GM12878 (cell line): ENCODE data around the gene IRF2BP1. TPM values are rescaled to one million over a fixed set of nuclear protein-coding genes. Genes with fewer than 3 reads are reported as not detected.

Experiments
- ATAC-seq: fragments of 200-7000 bp; cut with Tn5 transposase; 3 replicates; pipeline ENCODE4 v1.9.1; 2020; ENCODE audit warnings: mild to moderate bottlenecking, moderate library complexity
- BruUV-seq: library from RNA; stranded (reverse); fragments of 400-500 nt; replicated peaks from 2 replicates; lab custom pipeline; 2021; lab: Mats Ljungman, UMichigan
- CTCF ChIA-PET: fragments of 300-600 bp; sonication (Branson Sonifier 250); formaldehyde crosslinking; extraction: SDS; loops from one replicate; lab custom pipeline; 2021; ENCODE audit warnings: inconsistent platforms; lab: Yijun Ruan, JAX
- POLR2A ChIA-PET: fragments of 350-600 bp; formaldehyde crosslinking; extraction: SDS; loops from one replicate; lab custom pipeline; 2021; ENCODE audit warnings: inconsistent platforms; lab: Charles Lee
- RAD21 ChIA-PET: fragments of 300-600 bp; sonication (Branson Sonifier 250); formaldehyde crosslinking; loops from one replicate; lab custom pipeline; 2023; ENCODE audit warnings: antibody characterized with exemption; ENCODE audit not compliant: unreplicated experiment; lab: Charles Lee
- SMC1A ChIA-PET: fragments of 300-600 bp; sonication (Branson Sonifier 250); formaldehyde crosslinking; loops from one replicate; lab custom pipeline; 2023; ENCODE audit not compliant: unreplicated experiment, uncharacterized antibody; lab: Charles Lee
- DNase-seq: peaks from one replicate; pipeline ENCODE4 v3.0.0-alpha.2; 2011; ENCODE audit warnings: low read depth, low spot score
- FAIRE-seq: peaks from 3 replicates; lab custom pipeline; 2011; peaks lifted over from hg19 to GRCh38; lab: Jason Lieb, UNC
- H2AFZ ChIP-seq: 2 replicates; pipeline ENCODE4 v1.6.0; 2011; ENCODE audit warnings: low read depth, low read length, control low read depth; ENCODE audit not compliant: control insufficient read depth
- H3K27ac ChIP-seq: 2 replicates; pipeline ENCODE4 v1.5.1; 2011; ENCODE audit warnings: control low read depth; ENCODE audit not compliant: control insufficient read depth, insufficient read depth
- H3K27me3 ChIP-seq, 2 experiments: replicated peaks in 1 of 2; 2 replicates each; pipeline versions ENCODE4 v1.6.0 to v1.6.1; 2011; ENCODE audit warnings: low read length in 1 of 2; ENCODE audit not compliant: control insufficient read depth in 2 of 2, insufficient read depth in 2 of 2
- H3K36me3 ChIP-seq, 2 experiments: 2 replicates each; pipeline ENCODE4 v1.5.1; 2011; ENCODE audit warnings: low read length in 1 of 2; ENCODE audit not compliant: control insufficient read depth in 2 of 2, insufficient read depth in 2 of 2
- H3K4me1 ChIP-seq: 2 replicates; pipeline ENCODE4 v1.6.1; 2011; ENCODE audit warnings: mild to moderate bottlenecking, low read length, moderate library complexity, mixed read lengths; ENCODE audit not compliant: control insufficient read depth, insufficient read depth
- H3K4me2 ChIP-seq: 2 replicates; pipeline ENCODE4 v1.6.0; 2011; ENCODE audit warnings: control low read depth; ENCODE audit not compliant: control insufficient read depth, insufficient read depth
- H3K4me3 ChIP-seq: fragments of 200-600 bp; sonication (generic); 2 replicates; pipeline ENCODE4 v1.5.1; 2016
- H3K79me2 ChIP-seq: 2 replicates; pipeline ENCODE4 v1.6.0; 2011; ENCODE audit warnings: low read length; ENCODE audit not compliant: control insufficient read depth, insufficient read depth
- H3K9ac ChIP-seq: 2 replicates; pipeline ENCODE4 v1.8.0; 2011; ENCODE audit warnings: low read length, control low read depth, mixed read lengths; ENCODE audit not compliant: control insufficient read depth, insufficient read depth
- H3K9me3 ChIP-seq: replicated peaks from 3 replicates; pipeline ENCODE4 v1.5.1; 2011; ENCODE audit warnings: mild to moderate bottlenecking, low read length; ENCODE audit not compliant: control insufficient read depth, insufficient read depth
- H4K20me1 ChIP-seq: 2 replicates; pipeline ENCODE4 v1.6.0; 2011; ENCODE audit not compliant: control insufficient read depth, insufficient read depth
- HCFC1 ChIP-seq: fragments of 150-350 bp; IDR thresholded peaks from 2 replicates; pipeline ENCODE4 v1.6.1; 2014; ENCODE audit warnings: low read length
- IKZF1 ChIP-seq: fragments of 450-650 bp; conservative IDR thresholded peaks from 2 replicates; pipeline ENCODE4 v1.6.1; 2017; ENCODE audit warnings: antibody characterized with exemption, mild to moderate bottlenecking
- JUNB ChIP-seq: IDR thresholded peaks from 2 replicates; pipeline ENCODE4 v1.6.1; 2016; ENCODE audit warnings: antibody characterized with exemption, mild to moderate bottlenecking
- LARP7 ChIP-seq: fragments of 450-650 bp; IDR thresholded peaks from 2 replicates; pipeline ENCODE4 v1.6.1; 2017; ENCODE audit warnings: mild to moderate bottlenecking
- NFYA ChIP-seq: IDR thresholded peaks from 2 replicates; pipeline ENCODE4 v1.6.1; 2011; ENCODE audit warnings: low read depth, mild to moderate bottlenecking, low read length, improper control_type of control experiment, borderline replicate concordance
- NR2F1 ChIP-seq: fragments of 450-650 bp; conservative IDR thresholded peaks from 2 replicates; pipeline ENCODE4 v1.6.1; 2017; ENCODE audit warnings: mild to moderate bottlenecking
- SMC3 ChIP-seq: IDR thresholded peaks from 2 replicates; pipeline ENCODE4 v1.6.1; 2011; ENCODE audit warnings: low read length, improper control_type of control experiment, borderline replicate concordance
- SP1 ChIP-seq: IDR thresholded peaks from one replicate; pipeline ENCODE4 v1.6.1; 2011; ENCODE audit warnings: low read depth, low read length
- WGBS: methylation state at CpG from one replicate; pipeline ENCODE4 v1.1.6; 2016; ENCODE audit warnings: low lambda C conversion rate; ENCODE audit not compliant: insufficient replicate concordance, insufficient coverage; ENCODE audit errors: missing lambda C conversion rate; 5-methylcytosine and 5-hydroxymethylcytosine counted together
- in situ Hi-C: fragments of 300-500 bp; cut with MboI; formaldehyde crosslinking; loops from 9 replicates; pipeline ENCODE4 v1.14.3; 2018; ENCODE audit warnings: mixed read lengths
- intact Hi-C: fragments of 100-400 bp; cut with micrococcal nuclease; formaldehyde crosslinking; loops from one replicate; pipeline ENCODE4 v1.14.2; 2022; ENCODE audit not compliant: unreplicated experiment
- polyA plus RNA-seq, 11 experiments: library from polyadenylated mRNA; depleted of rRNA in 4 of 11; unstranded in 6 of 11; stranded (reverse) in 5 of 11; fragments of >200 nt; fragmentation: Nextera tagmentation in 4 of 11; fragmentation: Illumina TruSeq in 1 of 11; extraction: Ambion mirVana in 4 of 11; extraction: Trizol in 1 of 11; gene quantifications; 1 replicate in 1 of 11; 2 replicates in 10 of 11; pipeline versions ENCODE4 v1.2.1 to v1.2.3, GENCODE V29; 2011 to 2016; ENCODE audit warnings: inconsistent platforms in 2 of 11, missing spikeins in 2 of 11, low read depth in 1 of 11
- total RNA-seq, 4 experiments: library from RNA; depleted of rRNA in 3 of 4; stranded (reverse); fragments of >200 nt in 3 of 4; fragmentation: Illumina TruSeq in 1 of 4; extraction: Trizol in 1 of 4; gene quantifications; 2 replicates each; pipeline versions ENCODE4 v1.2.1 to v1.2.3, GENCODE V29; 2013 to 2021
- TF ChIP-seq, protein P1 (sequence below): fragments of 450-650 bp; IDR thresholded peaks from 2 replicates; pipeline ENCODE4 v1.6.1; 2017; ENCODE audit warnings: mild to moderate bottlenecking

IRF2BP1 gene
- total and polyA plus RNA-seq, 10 of the 15 experiments (the other 5 are each of a cell fraction or from before 2014, with no cell fraction given) = 0.31 to 24.4 (median 4.4) TPM

DNA sequence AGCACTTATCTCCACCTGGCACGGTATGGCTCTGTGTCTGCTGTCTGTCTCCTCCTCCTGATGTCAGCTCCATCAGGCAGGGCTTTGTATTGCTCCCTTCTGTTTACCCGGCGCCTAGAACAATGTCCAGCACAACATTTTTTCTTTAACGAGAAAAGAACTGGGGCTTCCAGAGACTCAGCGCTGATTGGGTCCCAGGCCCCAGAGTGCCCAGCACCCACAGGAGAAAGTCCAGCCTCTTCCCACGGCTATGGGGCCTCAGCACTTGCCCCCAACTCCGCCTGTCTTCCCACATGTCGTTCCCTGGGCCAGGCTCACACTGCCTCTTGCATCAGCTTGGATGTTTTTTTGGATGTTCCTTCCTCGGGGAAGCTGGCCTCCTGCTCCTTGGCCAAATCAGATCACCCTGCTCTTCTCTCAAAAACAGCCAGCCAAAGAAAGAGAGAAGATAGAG lies 9.6 kb upstream of the IRF2BP1 start:
- SMC1A ChIA-PET = interaction anchor here (1.0 kb wide), 1 partner anchor 30 kb away, joined by 3 read pairs; no protein-coding TSS in a partner anchor

DNA sequence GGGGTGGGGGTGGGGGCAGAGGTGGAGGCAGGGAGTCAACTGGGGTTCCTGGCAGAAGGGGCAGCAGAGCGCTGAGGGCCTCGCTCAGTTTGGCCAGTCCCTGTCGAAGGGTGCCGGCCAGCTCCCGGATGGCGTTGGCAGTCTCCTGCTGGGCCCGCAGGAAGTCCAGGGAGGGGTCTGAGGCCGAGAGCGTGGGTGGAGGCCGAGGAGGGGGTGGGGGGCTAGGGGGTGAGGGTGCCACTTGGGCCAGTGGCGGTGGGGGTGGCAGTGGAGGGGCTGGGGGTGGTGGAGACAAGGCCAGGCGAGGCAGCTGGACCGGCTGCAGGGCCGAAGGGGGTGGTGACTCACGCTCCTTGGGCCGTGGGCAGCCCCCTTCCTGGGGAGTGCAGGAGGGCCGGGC lies 4.9 kb upstream of the IRF2BP1 start:
- DNase-seq = no peak
- CTCF ChIA-PET = no interaction called here
- no peak overlapping the region for H3K27ac ChIP-seq
- TF ChIP-seq, protein P1, sequence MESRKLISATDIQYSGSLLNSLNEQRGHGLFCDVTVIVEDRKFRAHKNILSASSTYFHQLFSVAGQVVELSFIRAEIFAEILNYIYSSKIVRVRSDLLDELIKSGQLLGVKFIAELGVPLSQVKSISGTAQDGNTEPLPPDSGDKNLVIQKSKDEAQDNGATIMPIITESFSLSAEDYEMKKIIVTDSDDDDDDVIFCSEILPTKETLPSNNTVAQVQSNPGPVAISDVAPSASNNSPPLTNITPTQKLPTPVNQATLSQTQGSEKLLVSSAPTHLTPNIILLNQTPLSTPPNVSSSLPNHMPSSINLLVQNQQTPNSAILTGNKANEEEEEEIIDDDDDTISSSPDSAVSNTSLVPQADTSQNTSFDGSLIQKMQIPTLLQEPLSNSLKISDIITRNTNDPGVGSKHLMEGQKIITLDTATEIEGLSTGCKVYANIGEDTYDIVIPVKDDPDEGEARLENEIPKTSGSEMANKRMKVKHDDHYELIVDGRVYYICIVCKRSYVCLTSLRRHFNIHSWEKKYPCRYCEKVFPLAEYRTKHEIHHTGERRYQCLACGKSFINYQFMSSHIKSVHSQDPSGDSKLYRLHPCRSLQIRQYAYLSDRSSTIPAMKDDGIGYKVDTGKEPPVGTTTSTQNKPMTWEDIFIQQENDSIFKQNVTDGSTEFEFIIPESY = no peak
- TF ChIP-seq SP1 (no peak), LARP7 (no peak), NFYA (no peak), SMC3 (no peak), JUNB (no peak)
- SMC1A ChIA-PET = no interaction called here
- H4K20me1 ChIP-seq = no peaks in the 10 kb centered on the region
- no peak overlapping the region for H3K4me2 ChIP-seq
- H2AFZ ChIP-seq = no peak overlapping the region
- no peaks in the 10 kb centered on the region for H3K9me3 ChIP-seq
- no peaks in the 10 kb centered on the region; a peak in 1 of 4 replicates for H3K36me3 ChIP-seq
- BruUV-seq = no TSS peak
- intact Hi-C loops = no loop called here
- H3K27me3 ChIP-seq = no peaks in the 10 kb centered on the region
- no peak for ATAC-seq
- no peak for FAIRE-seq
- in situ Hi-C loops = no loop called here
- WGBS = 87% methylated on average over 13 of the region's 17 CpGs
- H3K4me1 ChIP-seq = peaks cover 3% of the 10 kb centered on the region; the same call in 1 of the 2 replicates
- H3K9ac ChIP-seq = no peak overlapping the region
- POLR2A ChIA-PET = interaction anchor here (0.6 kb wide), 1 partner anchor 175 kb away, joined by 4 read pairs; no protein-coding TSS in a partner anchor
- RAD21 ChIA-PET = no interaction called here
- no peaks in the 10 kb centered on the region for H3K79me2 ChIP-seq
- no peak overlapping the region for H3K4me3 ChIP-seq

More for the DNA sequence above, 9.6 kb upstream of the IRF2BP1 start:
- no peaks in the 10 kb centered on the region; a peak in 2 of 4 replicates for H3K36me3 ChIP-seq
- intact Hi-C loops = no loop called here
- no peak overlapping the region for H3K4me2 ChIP-seq
- in situ Hi-C loops = no loop called here
- no TSS peak for BruUV-seq
- RAD21 ChIA-PET = no interaction called here
- no peak for DNase-seq
- WGBS = 88% methylated on average over 9 of the region's 9 CpGs
- no peak for FAIRE-seq
- no peaks in the 10 kb centered on the region for H3K27me3 ChIP-seq
- CTCF ChIA-PET = interaction anchor here (1.6 kb wide), 1 partner anchor 32 kb away, joined by 4 read pairs; the partner anchor contains the start of gene FOXA3
- H4K20me1 ChIP-seq = no peaks in the 10 kb centered on the region
- no peak for TF ChIP-seq NR2F1
- TF ChIP-seq IKZF1 = no peak
- TF ChIP-seq HCFC1 = no peak
- H3K9me3 ChIP-seq = no peaks in the 10 kb centered on the region
- H2AFZ ChIP-seq = no peak overlapping the region
- no peak overlapping the region for H3K9ac ChIP-seq
- ATAC-seq = no peak
- H3K4me1 ChIP-seq = peaks cover 6% of the 10 kb centered on the region; the same call in 1 of the 2 replicates
- POLR2A ChIA-PET = no interaction called here
- no peak overlapping the region for H3K4me3 ChIP-seq
- H3K27ac ChIP-seq = no peak overlapping the region
- peaks cover under 1% of the 10 kb centered on the region; the same call in 1 of the 2 replicates for H3K79me2 ChIP-seq
